Fibroblast of villous mesenchyme (primary cell): ENCODE data around the gene KREMEN1. TPM values are rescaled to one million over a fixed set of nuclear protein-coding genes. Genes with fewer than 3 reads are reported as not detected.

Experiments
- DNase-seq: peaks from one replicate; pipeline ENCODE4 v3.0.0-alpha.2; 2010; ENCODE audit warnings: low read depth
- H3K4me3 ChIP-seq: 2 replicates; pipeline ENCODE4 v1.5.1; 2011; ENCODE audit warnings: low read depth, mild to moderate bottlenecking, low read length
- CTCF ChIP-seq: IDR thresholded peaks from 2 replicates; pipeline ENCODE4 v1.5.1; 2012; ENCODE audit warnings: low read depth, mild to moderate bottlenecking, low read length; ENCODE audit not compliant: insufficient read depth
- total RNA-seq: library from RNA; depleted of rRNA; stranded (reverse); fragments of >200 nt; gene quantifications from 2 replicates; pipeline ENCODE4 v1.2.3, GENCODE V29; 2012

Gene KREMEN1
- total RNA-seq, 1 donor: 2.6 TPM

DNA sequence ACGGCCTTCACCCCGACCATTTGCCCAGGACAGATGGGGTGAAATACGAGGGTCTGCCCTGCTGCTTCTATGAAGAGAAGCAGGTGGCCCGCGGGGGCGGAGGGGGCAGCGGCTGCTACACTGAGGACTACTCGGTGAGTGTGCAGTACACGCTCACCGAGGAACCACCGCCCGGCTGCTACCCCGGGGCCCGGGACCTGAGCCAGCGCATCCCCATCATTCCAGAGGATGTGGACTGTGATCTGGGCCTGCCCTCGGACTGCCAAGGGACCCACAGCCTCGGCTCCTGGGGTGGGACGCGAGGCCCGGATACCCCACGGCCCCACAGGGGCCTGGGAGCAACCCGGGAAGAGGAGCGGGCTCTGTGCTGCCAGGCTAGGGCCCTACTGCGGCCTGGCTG is 22.4 kb upstream of the KREMEN1 start:
- no peak for DNase-seq
- no peak for TF ChIP-seq CTCF
- H3K4me3 ChIP-seq: no peak overlapping the region

- H3K4me3 ChIP-seq: no peak overlapping the region
- TF ChIP-seq CTCF: no peak
- no peak for DNase-seq
Observed at GRCh38 chr22:29053048-29053702, 19.7 kb upstream of the KREMEN1 start.

DNA sequence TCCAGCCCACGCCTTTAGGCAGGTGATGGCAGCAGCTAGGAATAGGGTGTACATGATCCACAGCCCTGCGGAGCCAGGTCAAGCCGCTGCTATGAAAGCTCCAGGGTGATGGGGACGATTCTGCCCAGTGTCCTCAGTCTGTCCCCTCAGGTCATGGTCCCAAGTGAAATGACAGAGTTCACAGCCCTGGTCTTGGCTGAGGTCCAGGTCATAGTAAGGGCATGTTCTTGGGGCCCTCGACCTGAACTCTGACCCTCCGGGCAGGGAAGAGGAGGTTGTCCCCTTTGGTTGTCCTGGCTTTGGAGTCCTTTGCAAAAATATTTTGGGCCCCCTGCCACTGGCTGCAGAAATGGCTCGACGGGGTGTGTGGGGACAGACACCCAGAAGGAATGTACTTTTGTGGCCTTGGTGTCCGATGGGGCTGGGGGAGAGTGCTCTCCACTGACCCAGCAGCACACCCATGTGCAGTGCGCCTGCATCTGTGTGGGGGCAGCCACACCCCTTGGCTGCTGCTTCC is 18.5 kb upstream of the KREMEN1 start:
- no peak for TF ChIP-seq CTCF
- no peak overlapping the region for H3K4me3 ChIP-seq
- no peak for DNase-seq

DNA sequence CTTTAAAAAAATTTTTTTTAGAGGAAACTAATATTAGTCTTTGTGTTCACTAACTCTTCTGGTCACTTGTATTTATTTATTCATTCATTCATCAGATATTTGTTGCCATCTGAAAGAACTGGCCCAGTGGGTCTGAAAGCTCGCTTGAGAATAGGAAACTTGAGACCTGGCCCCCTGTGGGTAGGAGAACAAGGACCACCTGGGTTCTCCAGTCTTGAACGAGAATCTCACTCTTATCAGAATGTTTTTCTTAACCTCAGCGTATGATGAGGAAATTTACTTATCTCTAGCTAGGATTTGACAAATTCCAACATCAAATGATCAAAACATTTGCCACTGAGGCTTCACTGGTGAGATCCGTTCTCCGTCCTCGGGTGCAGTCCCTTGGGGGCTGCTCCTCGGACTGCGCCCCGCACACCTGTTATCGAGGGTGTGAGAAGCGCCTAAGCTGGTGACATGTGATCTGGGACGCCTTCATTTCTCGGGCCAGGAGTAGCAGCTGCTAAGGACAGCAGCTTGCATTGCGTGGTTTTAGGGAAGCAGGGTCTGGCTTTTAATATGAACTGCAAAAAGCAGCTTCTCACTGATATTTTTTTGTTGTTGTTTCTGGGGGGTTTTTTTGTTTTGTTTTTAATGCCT is 17.5 kb upstream of the KREMEN1 start:
- H3K4me3 ChIP-seq: no peak overlapping the region
- no peak for DNase-seq
- no peak for TF ChIP-seq CTCF

GRCh38 chr22:29056472-29056871 is 16.4 kb upstream of the KREMEN1 start:
- DNase-seq: no peak
- TF ChIP-seq CTCF: no peak
- no peak overlapping the region for H3K4me3 ChIP-seq

DNA sequence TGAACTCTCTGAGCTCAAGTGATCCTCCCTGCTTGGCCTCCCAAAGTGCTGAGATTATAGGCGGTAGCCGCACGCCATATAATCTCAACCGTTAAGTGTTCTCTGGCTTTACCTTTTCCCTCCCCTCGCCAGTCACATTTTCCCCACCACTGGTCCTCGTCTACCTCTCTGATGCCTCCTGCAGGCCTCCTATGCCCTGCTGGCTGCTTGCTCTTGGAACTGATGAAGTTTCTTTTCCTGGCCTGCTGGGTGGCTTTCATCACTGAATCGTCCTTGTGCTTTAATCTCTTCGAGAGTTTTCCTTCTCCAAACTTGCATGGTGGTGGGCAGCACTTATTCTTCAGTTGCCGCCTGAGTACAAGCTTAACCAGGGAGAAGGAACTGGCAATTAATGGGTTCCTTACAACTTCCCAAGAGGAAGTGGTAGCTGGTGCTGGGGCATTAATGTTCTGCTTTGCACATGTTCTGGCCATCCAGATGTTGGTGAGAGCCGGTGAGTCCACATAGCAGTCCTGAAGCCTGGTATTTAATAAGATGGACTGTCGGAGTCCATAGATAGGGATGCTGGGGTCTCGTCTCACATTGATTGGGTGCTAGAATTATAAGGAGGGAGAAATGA is 12.5 kb upstream of the KREMEN1 start:
- no peak for DNase-seq
- TF ChIP-seq CTCF: no peak
- H3K4me3 ChIP-seq: no peak overlapping the region
